WTC11 (cell line): ENCODE data around the gene SKAP1. TPM values are rescaled to one million over a fixed set of nuclear protein-coding genes. Genes with fewer than 3 reads are reported as not detected.

ENCODE experiments used
- ATAC-seq: fragments of 200-7000 bp; cut with Tn5 transposase; 2 replicates; pipeline ENCODE4 v1.10.0; 2021; ENCODE audit warnings: mild to moderate bottlenecking, moderate library complexity
- CTCF ChIA-PET: fragments of 300-600 bp; sonication (Branson Sonifier 250); formaldehyde crosslinking; loops from one replicate; lab custom pipeline; 2021; ENCODE audit warnings: antibody characterized with exemption; lab: Charles Lee
- POLR2A ChIA-PET: fragments of 350-600 bp; sonication (Branson Sonifier 250); formaldehyde crosslinking; loops from one replicate; lab custom pipeline; 2021; ENCODE audit warnings: antibody characterized with exemption; lab: Charles Lee
- DNase-seq: peaks from one replicate; pipeline ENCODE4 v3.0.0; 2021; ENCODE audit warnings: low spot score
- H3K27ac Mint-ChIP-seq: 2 replicates; pipeline ENCODE4 v1.8.0; 2021; ENCODE audit warnings: mixed read lengths
- H3K27me3 Mint-ChIP-seq: 2 replicates; pipeline ENCODE4 v1.8.0; 2021; ENCODE audit warnings: low read depth, mild to moderate bottlenecking, moderate library complexity, mixed read lengths
- H3K36me3 Mint-ChIP-seq: 2 replicates; pipeline ENCODE4 v1.8.0; 2021; ENCODE audit warnings: mixed read lengths
- H3K4me1 Mint-ChIP-seq: 2 replicates; pipeline ENCODE4 v1.8.0; 2022; ENCODE audit warnings: mixed read lengths
- H3K4me3 Mint-ChIP-seq: 2 replicates; pipeline ENCODE4 v1.8.0; 2021; ENCODE audit warnings: mild to moderate bottlenecking, moderate library complexity, mixed read lengths
- H3K9me3 Mint-ChIP-seq: 2 replicates; pipeline ENCODE4 v1.8.0; 2021; ENCODE audit warnings: mixed read lengths
- ATF1 ChIP-seq: sonication (generic); formaldehyde crosslinking; IDR thresholded peaks from 2 replicates; pipeline ENCODE4 v1.8.1; 2023; ENCODE audit warnings: mild to moderate bottlenecking, moderate library complexity, missing genetic modification reagents
- ATF6 ChIP-seq: sonication (generic); formaldehyde crosslinking; IDR thresholded peaks from 2 replicates; pipeline ENCODE4 v1.8.1; 2023; ENCODE audit warnings: mild to moderate bottlenecking, missing genetic modification reagents
- CREM ChIP-seq: sonication (generic); formaldehyde crosslinking; IDR thresholded peaks from 2 replicates; pipeline ENCODE4 v1.8.1; 2022; ENCODE audit warnings: mild to moderate bottlenecking, missing genetic modification reagents, moderate library complexity
- FOXP1 ChIP-seq: sonication (generic); formaldehyde crosslinking; IDR thresholded peaks from 2 replicates; pipeline ENCODE4 v1.8.0; 2022; ENCODE audit warnings: missing genetic modification reagents, mild to moderate bottlenecking, moderate library complexity, borderline replicate concordance
- IRF1 ChIP-seq: sonication (generic); formaldehyde crosslinking; IDR thresholded peaks from 2 replicates; pipeline ENCODE4 v1.8.0; 2023; ENCODE audit warnings: missing genetic modification reagents
- IRF2 ChIP-seq: sonication (generic); formaldehyde crosslinking; IDR thresholded peaks from 2 replicates; pipeline ENCODE4 v1.8.0; 2022; ENCODE audit warnings: low read depth, missing genetic modification reagents, borderline replicate concordance
- KAT7 ChIP-seq: sonication (generic); formaldehyde crosslinking; IDR thresholded peaks from 2 replicates; pipeline ENCODE4 v1.8.1; 2023; ENCODE audit warnings: missing genetic modification reagents, mild to moderate bottlenecking, borderline replicate concordance
- NFATC4 ChIP-seq: fragments of 250-450 bp; sonication (Bioruptor Pico); IDR thresholded peaks from 2 replicates; pipeline ENCODE4 v1.9.0; 2021; ENCODE audit warnings: mild to moderate bottlenecking
- NR1H2 ChIP-seq: sonication (generic); formaldehyde crosslinking; IDR thresholded peaks from 2 replicates; pipeline ENCODE4 v1.9.0; 2021; ENCODE audit warnings: mild to moderate bottlenecking, moderate library complexity, missing genetic modification reagents
- OVOL2 ChIP-seq: fragments of 250-450 bp; sonication (Bioruptor Pico); IDR thresholded peaks from 2 replicates; pipeline ENCODE4 v1.9.0; 2021; ENCODE audit warnings: mild to moderate bottlenecking, borderline replicate concordance
- PRRX2 ChIP-seq: fragments of 250-450 bp; sonication (Bioruptor Pico); IDR thresholded peaks from 2 replicates; pipeline ENCODE4 v1.8.0; 2021; ENCODE audit warnings: mild to moderate bottlenecking
- SP1 ChIP-seq: sonication (generic); formaldehyde crosslinking; conservative IDR thresholded peaks from 2 replicates; pipeline ENCODE4 v1.8.1; 2022; ENCODE audit warnings: missing genetic modification reagents
- ZNF121 ChIP-seq: sonication (generic); formaldehyde crosslinking; IDR thresholded peaks from 2 replicates; pipeline ENCODE4 v1.8.0; 2023; ENCODE audit warnings: missing genetic modification reagents
- ZNF396 ChIP-seq: fragments of 250-450 bp; sonication (Bioruptor Pico); IDR thresholded peaks from 2 replicates; pipeline ENCODE4 v1.8.0; 2021; ENCODE audit warnings: mild to moderate bottlenecking, moderate library complexity, borderline replicate concordance
- ZNF671 ChIP-seq: fragments of 250-450 bp; sonication (Bioruptor Pico); IDR thresholded peaks from 2 replicates; pipeline ENCODE4 v1.8.0; 2021; ENCODE audit warnings: mild to moderate bottlenecking
- total RNA-seq: library from RNA; stranded (reverse); gene quantifications from 3 replicates; pipeline ENCODE4 v1.2.3, GENCODE V29; 2021
- TF ChIP-seq, protein P1 (sequence below): fragments of 200-600 bp; IDR thresholded peaks from 2 replicates; pipeline ENCODE4 v1.8.0; 2022; ENCODE audit warnings: antibody characterized with exemption
- TF ChIP-seq, protein P2 (sequence below): sonication (generic); formaldehyde crosslinking; IDR thresholded peaks from 2 replicates; pipeline ENCODE4 v1.8.0; 2022; ENCODE audit warnings: mild to moderate bottlenecking, missing genetic modification reagents
- TF ChIP-seq, protein P3 (sequence below): fragments of 250-450 bp; sonication (Bioruptor Pico); IDR thresholded peaks from 2 replicates; pipeline ENCODE4 v1.9.0; 2021; ENCODE audit warnings: mild to moderate bottlenecking
- TF ChIP-seq, protein P4 (sequence below): fragments of 250-450 bp; sonication (Bioruptor Pico); IDR thresholded peaks from 2 replicates; pipeline ENCODE4 v1.8.0; 2021; ENCODE audit warnings: mild to moderate bottlenecking

SKAP1 gene
- total RNA-seq, 1 experiment from 2014 or later = not detected

DNA sequence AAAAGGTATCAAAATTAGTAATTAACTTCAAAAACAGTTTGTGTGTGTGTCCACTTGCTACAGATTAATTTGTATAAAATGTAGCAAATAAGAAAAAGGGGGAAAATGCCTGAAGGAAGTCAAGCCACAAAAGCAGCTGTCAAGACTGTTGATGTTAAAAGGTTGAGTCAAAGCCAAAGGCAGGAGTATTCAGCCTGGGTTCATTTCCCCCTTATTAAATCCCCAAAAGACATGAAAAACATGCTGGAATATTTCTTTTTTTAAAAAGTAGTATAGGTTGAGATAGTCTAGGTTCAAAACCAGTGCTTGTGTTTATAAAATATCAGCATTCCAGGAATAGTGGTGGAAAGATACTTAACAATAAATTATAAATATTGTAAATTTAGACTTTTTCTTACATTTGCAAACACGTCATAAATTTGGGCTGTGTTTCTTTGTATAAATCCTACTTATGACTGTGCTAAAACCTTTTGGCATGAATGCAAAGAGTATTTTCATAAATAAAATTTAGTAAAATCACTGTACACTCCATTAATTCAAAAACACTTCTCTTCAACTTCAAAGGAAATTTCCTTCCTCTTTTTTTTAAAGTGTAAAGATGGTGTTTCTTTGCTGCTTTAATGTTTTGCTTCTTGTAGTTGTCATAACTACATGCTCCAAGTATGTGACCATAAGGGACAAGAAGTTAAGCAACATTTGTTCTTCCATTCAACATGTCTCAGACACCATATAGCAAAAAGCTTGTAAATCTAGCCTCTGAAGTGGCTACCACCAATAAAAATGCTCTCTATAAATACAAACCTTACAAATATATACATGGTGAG is 72.0 kb downstream of the SKAP1 start (continued):
- TF ChIP-seq IRF1 (CRISPR knock-in tag) = no peak
- no peak for TF ChIP-seq ATF6
- TF ChIP-seq NFATC4 (CRISPR knock-in tag) = no peak
- no peak for TF ChIP-seq NR1H2 (CRISPR knock-in tag)

DNA sequence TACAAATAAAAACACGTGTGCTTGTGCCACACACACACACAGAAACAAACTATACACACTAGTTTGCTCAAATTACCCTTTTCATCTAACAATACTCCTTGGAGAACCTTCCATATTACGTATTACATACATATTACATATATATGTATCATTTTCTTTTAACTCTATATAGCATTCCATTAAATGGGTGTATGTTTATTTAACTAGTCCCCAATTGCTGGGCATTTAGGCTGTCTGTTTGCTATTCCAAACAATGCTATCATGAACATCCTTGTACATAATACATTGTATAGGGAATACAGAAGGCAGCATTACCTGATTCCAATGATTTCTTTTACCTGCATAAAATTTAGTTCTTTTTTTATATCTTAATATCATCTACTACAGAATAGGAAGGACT is 73.1 kb downstream of the SKAP1 start:
- POLR2A ChIA-PET = no interaction called here
- Mint-ChIP-seq H3K4me1 (no peaks in the 10 kb centered on the region), H3K4me3 (no peak overlapping the region), H3K27ac (no peak overlapping the region), H3K27me3 (peaks cover 5% of the 10 kb centered on the region), H3K36me3 (no peaks in the 10 kb centered on the region), H3K9me3 (no peaks in the 10 kb centered on the region)
- CTCF ChIA-PET = no interaction called here
- no peak for ATAC-seq
- TF ChIP-seq, protein P1, sequence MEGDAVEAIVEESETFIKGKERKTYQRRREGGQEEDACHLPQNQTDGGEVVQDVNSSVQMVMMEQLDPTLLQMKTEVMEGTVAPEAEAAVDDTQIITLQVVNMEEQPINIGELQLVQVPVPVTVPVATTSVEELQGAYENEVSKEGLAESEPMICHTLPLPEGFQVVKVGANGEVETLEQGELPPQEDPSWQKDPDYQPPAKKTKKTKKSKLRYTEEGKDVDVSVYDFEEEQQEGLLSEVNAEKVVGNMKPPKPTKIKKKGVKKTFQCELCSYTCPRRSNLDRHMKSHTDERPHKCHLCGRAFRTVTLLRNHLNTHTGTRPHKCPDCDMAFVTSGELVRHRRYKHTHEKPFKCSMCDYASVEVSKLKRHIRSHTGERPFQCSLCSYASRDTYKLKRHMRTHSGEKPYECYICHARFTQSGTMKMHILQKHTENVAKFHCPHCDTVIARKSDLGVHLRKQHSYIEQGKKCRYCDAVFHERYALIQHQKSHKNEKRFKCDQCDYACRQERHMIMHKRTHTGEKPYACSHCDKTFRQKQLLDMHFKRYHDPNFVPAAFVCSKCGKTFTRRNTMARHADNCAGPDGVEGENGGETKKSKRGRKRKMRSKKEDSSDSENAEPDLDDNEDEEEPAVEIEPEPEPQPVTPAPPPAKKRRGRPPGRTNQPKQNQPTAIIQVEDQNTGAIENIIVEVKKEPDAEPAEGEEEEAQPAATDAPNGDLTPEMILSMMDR = no peak
- no peak for TF ChIP-seq ZNF396 (CRISPR knock-in tag)
- TF ChIP-seq KAT7 (CRISPR knock-in tag) = no peak
- no peak for TF ChIP-seq SP1 (CRISPR knock-in tag)
- TF ChIP-seq FOXP1 = no peak
- TF ChIP-seq, protein P2, sequence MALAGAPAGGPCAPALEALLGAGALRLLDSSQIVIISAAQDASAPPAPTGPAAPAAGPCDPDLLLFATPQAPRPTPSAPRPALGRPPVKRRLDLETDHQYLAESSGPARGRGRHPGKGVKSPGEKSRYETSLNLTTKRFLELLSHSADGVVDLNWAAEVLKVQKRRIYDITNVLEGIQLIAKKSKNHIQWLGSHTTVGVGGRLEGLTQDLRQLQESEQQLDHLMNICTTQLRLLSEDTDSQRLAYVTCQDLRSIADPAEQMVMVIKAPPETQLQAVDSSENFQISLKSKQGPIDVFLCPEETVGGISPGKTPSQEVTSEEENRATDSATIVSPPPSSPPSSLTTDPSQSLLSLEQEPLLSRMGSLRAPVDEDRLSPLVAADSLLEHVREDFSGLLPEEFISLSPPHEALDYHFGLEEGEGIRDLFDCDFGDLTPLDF (CRISPR knock-in tag) = no peak
- TF ChIP-seq ZNF121 (CRISPR knock-in tag) = no peak
- TF ChIP-seq, protein P3, sequence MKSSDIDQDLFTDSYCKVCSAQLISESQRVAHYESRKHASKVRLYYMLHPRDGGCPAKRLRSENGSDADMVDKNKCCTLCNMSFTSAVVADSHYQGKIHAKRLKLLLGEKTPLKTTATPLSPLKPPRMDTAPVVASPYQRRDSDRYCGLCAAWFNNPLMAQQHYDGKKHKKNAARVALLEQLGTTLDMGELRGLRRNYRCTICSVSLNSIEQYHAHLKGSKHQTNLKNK = no peak
- DNase-seq = no peak

GRCh38 chr17:48352630-48353029 is 77.4 kb downstream of the SKAP1 start:
- CTCF ChIA-PET = interaction anchor here (0.5 to 3.0 kb wide), 18 partner anchors 11 to 266 kb away, joined by 3 to 27 read pairs (median 6); partner anchors contain the start of gene HOXB5
- Mint-ChIP-seq H3K27ac (no peak overlapping the region), H3K4me3 (no peak overlapping the region), H3K9me3 (no peaks in the 10 kb centered on the region), H3K27me3 (peaks cover 26% of the 10 kb centered on the region), H3K36me3 (no peaks in the 10 kb centered on the region), H3K4me1 (no peaks in the 10 kb centered on the region)
- no peak for DNase-seq
- TF ChIP-seq IRF2 (CRISPR knock-in tag) (no peak), SP1 (CRISPR knock-in tag) (no peak), PRRX2 (CRISPR knock-in tag) (no peak), FOXP1 (no peak), CREM (CRISPR knock-in tag) (no peak), ZNF671 (CRISPR knock-in tag) (no peak), ATF1 (CRISPR knock-in tag) (no peak), OVOL2 (CRISPR knock-in tag) (no peak)
- TF ChIP-seq, protein P4, sequence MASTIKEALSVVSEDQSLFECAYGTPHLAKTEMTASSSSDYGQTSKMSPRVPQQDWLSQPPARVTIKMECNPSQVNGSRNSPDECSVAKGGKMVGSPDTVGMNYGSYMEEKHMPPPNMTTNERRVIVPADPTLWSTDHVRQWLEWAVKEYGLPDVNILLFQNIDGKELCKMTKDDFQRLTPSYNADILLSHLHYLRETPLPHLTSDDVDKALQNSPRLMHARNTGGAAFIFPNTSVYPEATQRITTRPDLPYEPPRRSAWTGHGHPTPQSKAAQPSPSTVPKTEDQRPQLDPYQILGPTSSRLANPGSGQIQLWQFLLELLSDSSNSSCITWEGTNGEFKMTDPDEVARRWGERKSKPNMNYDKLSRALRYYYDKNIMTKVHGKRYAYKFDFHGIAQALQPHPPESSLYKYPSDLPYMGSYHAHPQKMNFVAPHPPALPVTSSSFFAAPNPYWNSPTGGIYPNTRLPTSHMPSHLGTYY (CRISPR knock-in tag) = no peak
- ATAC-seq = no peak
- POLR2A ChIA-PET = no interaction called here
